A549 (cell line): ENCODE data around the gene KCNIP4. TPM values are rescaled to one million over a fixed set of nuclear protein-coding genes. Genes with fewer than 3 reads are reported as not detected.

ENCODE experiments used
- ATAC-seq, 2 experiments: fragments of 200-7000 bp in 1 of 2; fragments of >200 bp in 1 of 2; cut with Nextera tagmentation in 1 of 2; cut with Tn5 transposase in 1 of 2; 3 replicates each; pipeline versions ENCODE4 v1.8.0 to v1.9.1; 2018 to 2020; ENCODE audit warnings: mild to moderate bottlenecking in 1 of 2, moderate library complexity in 1 of 2
- CTCF ChIA-PET: fragments of 300-600 bp; sonication (Branson Sonifier 250); formaldehyde crosslinking; extraction: SDS; loops from one replicate; lab custom pipeline; 2021; ENCODE audit warnings: antibody characterized with exemption, inconsistent platforms; lab: Yijun Ruan, JAX
- POLR2A ChIA-PET: fragments of 350-600 bp; formaldehyde crosslinking; extraction: SDS; loops from one replicate; lab custom pipeline; 2021; ENCODE audit warnings: antibody characterized with exemption, inconsistent platforms; lab: Yijun Ruan, JAX
- DNase-seq, 2 experiments: peaks; one replicate each; pipeline versions ENCODE4 v3.0.0 to v3.0.0-alpha.2; 2011 to 2016; ENCODE audit warnings: low read depth in 1 of 2, low spot score in 1 of 2
- FAIRE-seq: peaks from 2 replicates; lab custom pipeline; 2011; peaks lifted over from hg19 to GRCh38; lab: Jason Lieb, UNC
- H3K27ac ChIP-seq, 2 experiments: fragments of >200 bp; sonication (Bioruptor Twin); formaldehyde crosslinking; 3 replicates each; pipeline ENCODE4 v1.5.1; 2016 to 2017
- H3K4me1 ChIP-seq: fragments of >200 bp; sonication (Bioruptor Twin); formaldehyde crosslinking; 3 replicates; pipeline ENCODE4 v1.6.1; 2016
- H3K4me2 ChIP-seq: fragments of >200 bp; sonication (Bioruptor Twin); formaldehyde crosslinking; 3 replicates; pipeline ENCODE4 v1.6.1; 2016
- H3K4me3 ChIP-seq: fragments of >200 bp; sonication (Bioruptor Twin); formaldehyde crosslinking; 3 replicates; pipeline ENCODE4 v1.5.1; 2016
- H3K9me3 ChIP-seq: fragments of >200 bp; sonication (Bioruptor Twin); formaldehyde crosslinking; 3 replicates; pipeline ENCODE4 v1.6.1; 2016
- BHLHE40 ChIP-seq: IDR thresholded peaks from 2 replicates; pipeline ENCODE4 v1.6.1; 2012; ENCODE audit warnings: low read depth, low read length, inconsistent platforms
- CBX2 ChIP-seq: fragments of 200-600 bp; sonication (generic); IDR thresholded peaks from 2 replicates; pipeline ENCODE4 v1.6.1; 2016; ENCODE audit warnings: low read depth, mild to moderate bottlenecking, borderline replicate concordance
- CEBPB ChIP-seq, 2 experiments: fragments of >200 bp in 1 of 2; sonication (Bioruptor Twin) in 1 of 2; formaldehyde crosslinking in 1 of 2; IDR thresholded peaks; 2 replicates each; pipeline ENCODE4 v1.6.1; 2012 to 2016
- E2F6 ChIP-seq: IDR thresholded peaks from 2 replicates; pipeline ENCODE4 v1.6.1; 2012; ENCODE audit warnings: low read depth, borderline replicate concordance
- EHF ChIP-seq: fragments of 250-450 bp; sonication (Bioruptor Pico); IDR thresholded peaks from 2 replicates; pipeline ENCODE4 v1.5.0; 2020; ENCODE audit warnings: mild to moderate bottlenecking
- HES2 ChIP-seq: fragments of >200 bp; sonication (Bioruptor Twin); formaldehyde crosslinking; IDR thresholded peaks from 2 replicates; pipeline ENCODE4 v1.6.1; 2016
- HOXB13 ChIP-seq: fragments of 250-450 bp; sonication (Bioruptor Pico); IDR thresholded peaks from 2 replicates; pipeline ENCODE4 v1.5.0; 2020; ENCODE audit warnings: low read depth, mild to moderate bottlenecking, moderate library complexity
- JUNB ChIP-seq: fragments of >200 bp; sonication (Bioruptor Twin); formaldehyde crosslinking; IDR thresholded peaks from 2 replicates; pipeline ENCODE4 v1.6.1; 2016
- KDM1A ChIP-seq: fragments of 200-600 bp; sonication (generic); IDR thresholded peaks from 2 replicates; pipeline ENCODE4 v1.6.1; 2016; ENCODE audit warnings: low read depth, mild to moderate bottlenecking
- MAFK ChIP-seq: fragments of 450-650 bp; IDR thresholded peaks from 2 replicates; pipeline ENCODE4 v1.6.1; 2014; ENCODE audit not compliant: partially characterized antibody
- MAX ChIP-seq: IDR thresholded peaks from 2 replicates; pipeline ENCODE4 v1.6.1; 2012
- MYC ChIP-seq: IDR thresholded peaks from 2 replicates; pipeline ENCODE4 v1.6.1; 2012; ENCODE audit warnings: mild to moderate bottlenecking, inconsistent platforms, low read length, improper control_type of control experiment, borderline replicate concordance
- PBX3 ChIP-seq: IDR thresholded peaks from 2 replicates; pipeline ENCODE4 v1.6.1; 2012
- POLR2AphosphoS2 ChIP-seq: conservative IDR thresholded peaks from 2 replicates; pipeline ENCODE4 v1.6.1; 2012; ENCODE audit warnings: low read length, improper control_type of control experiment, inconsistent platforms
- RAD21 ChIP-seq, 2 experiments: fragments of >200 bp in 1 of 2; sonication (Bioruptor Twin) in 1 of 2; formaldehyde crosslinking in 1 of 2; IDR thresholded peaks in 1 of 2; conservative IDR thresholded peaks in 1 of 2; 2 replicates in 1 of 2; 3 replicates in 1 of 2; pipeline ENCODE4 v1.6.1; 2012 to 2018; ENCODE audit warnings: inconsistent platforms in 1 of 2
- RCOR1 ChIP-seq: fragments of 150-350 bp; IDR thresholded peaks from 2 replicates; pipeline ENCODE4 v1.6.1; 2014; ENCODE audit warnings: antibody characterized with exemption, low read length, low read depth
- SMC3 ChIP-seq: fragments of >200 bp; sonication (Bioruptor Twin); formaldehyde crosslinking; IDR thresholded peaks from 3 replicates; pipeline ENCODE4 v1.6.1; 2018; ENCODE audit warnings: inconsistent platforms
- SREBF2 ChIP-seq: fragments of 450-650 bp; IDR thresholded peaks from 2 replicates; pipeline ENCODE4 v1.6.1; 2014; ENCODE audit warnings: mild to moderate bottlenecking, moderate library complexity
- TP53 ChIP-seq: fragments of 250-450 bp; sonication (Bioruptor Pico); IDR thresholded peaks from 2 replicates; pipeline ENCODE4 v1.5.0; 2021; ENCODE audit warnings: mild to moderate bottlenecking, moderate library complexity
- WGBS: methylation state at CpG from one replicate; pipeline ENCODE4 v1.1.6; 2017; ENCODE audit errors: missing lambda C conversion rate; 5-methylcytosine and 5-hydroxymethylcytosine counted together
- polyA plus RNA-seq, 4 experiments: library from polyadenylated mRNA; depleted of rRNA in 3 of 4; stranded (reverse); fragments of >200 nt; fragmentation: RNase III in 1 of 4; extraction: RNeasy Plus Mini Kit Qiagen cat#74134 plus additional on column Dnase treatment in 1 of 4; gene quantifications; 2 replicates in 3 of 4; 3 replicates in 1 of 4; pipeline ENCODE4 v1.2.3, GENCODE V29; 2011 to 2017

KCNIP4 gene
- polyA plus RNA-seq, 2 of the 4 experiments (the other 2 are of a cell fraction), result not detected

GRCh38 chr4:21649391-21650090 lies 299.0 kb downstream of the KCNIP4 start:
- TF ChIP-seq BHLHE40 (no peak), PBX3 (no peak), MAX (no peak), EHF (no peak), TP53 (CRISPR knock-in tag) (no peak), SREBF2 (no peak), RAD21 (conservative IDR thresholded peaks at IDR 0.05 in 1 of 2, IDR thresholded peaks at IDR 0.05 in 1 of 2) (no peak), KDM1A (no peak)
- FAIRE-seq (no peak), DNase-seq (no peak), ATAC-seq (no peak)
- H3K4me2 ChIP-seq, result no peak overlapping the region
- ChIA-PET POLR2A (no interaction called here), CTCF (no interaction called here)
- no peak overlapping the region for H3K4me3 ChIP-seq
- H3K9me3 ChIP-seq, result no peaks in the 10 kb centered on the region
- WGBS, result 13% methylated on average over 2 of the region's 2 CpGs
- no peak overlapping the region for H3K27ac ChIP-seq
- H3K4me1 ChIP-seq, result no peaks in the 10 kb centered on the region

- ChIA-PET CTCF (no interaction called here), POLR2A (no interaction called here)
- Histone ChIP-seq H3K9me3 (no peaks in the 10 kb centered on the region), H3K4me2 (no peak overlapping the region), H3K4me1 (no peaks in the 10 kb centered on the region), H3K27ac (no peak overlapping the region), H3K4me3 (no peak overlapping the region)
- FAIRE-seq (no peak), ATAC-seq (no peak), DNase-seq (no peak)
- 0% methylated on average over 1 of the region's 1 CpG for WGBS
- TF ChIP-seq MYC (no peak), KDM1A (no peak), E2F6 (no peak), SMC3 (no peak), CBX2 (no peak), MAX (no peak), RCOR1 (no peak), PBX3 (no peak)
Measured at GRCh38 chr4:21645776-21646175, 302.8 kb downstream of the KCNIP4 start.

- H3K9me3 ChIP-seq, result no peaks in the 10 kb centered on the region
- H3K4me3 ChIP-seq, result no peak overlapping the region
- FAIRE-seq (no peak), DNase-seq (no peak), ATAC-seq (no peak)
- TF ChIP-seq CEBPB (IDR thresholded peaks at IDR 0.05) (no peak), SMC3 (no peak), POLR2AphosphoS2 (no peak), HES2 (no peak), HOXB13 (no peak), JUNB (no peak), MAFK (no peak)
- CTCF ChIA-PET, result no interaction called here
- no peak overlapping the region for H3K4me2 ChIP-seq
- no peaks in the 10 kb centered on the region for H3K4me1 ChIP-seq
- 3% methylated on average over 3 of the region's 3 CpGs for WGBS
- no peak overlapping the region for H3K27ac ChIP-seq
- POLR2A ChIA-PET, result no interaction called here
Measured at GRCh38 chr4:21641696-21642095, 306.9 kb downstream of the KCNIP4 start.
